Liver (tissue), 3 donors: ENCODE data around the gene PFN1.

ENCODE experiments used
- EGR1 ChIP-seq, 2 donors: IDR thresholded peaks; 2 replicates each; pipeline ENCODE4 v1.6.1; 2016 to 2018; ENCODE audit warnings: antibody characterized with exemption in 2 of 2, low read depth in 2 of 2
- FOXA1 ChIP-seq: IDR thresholded peaks from 2 replicates; pipeline ENCODE4 v1.6.1; 2016; ENCODE audit warnings: antibody characterized with exemption
- GABPA ChIP-seq, 2 donors: IDR thresholded peaks in 1 of 2; conservative IDR thresholded peaks in 1 of 2; 2 replicates each; pipeline ENCODE4 v1.6.1; 2016; ENCODE audit warnings: antibody characterized with exemption in 2 of 2, mild to moderate bottlenecking in 1 of 2, moderate library complexity in 1 of 2
- JUND ChIP-seq, 2 donors: IDR thresholded peaks; 2 replicates each; pipeline ENCODE4 v1.6.1; 2016; ENCODE audit warnings: antibody characterized with exemption in 2 of 2
- NR2F2 ChIP-seq: IDR thresholded peaks from 2 replicates; pipeline ENCODE4 v1.6.1; 2016; ENCODE audit warnings: antibody characterized with exemption
- RAD21 ChIP-seq, 2 donors: IDR thresholded peaks; 2 replicates each; pipeline ENCODE4 v1.6.1; 2016; ENCODE audit warnings: antibody characterized with exemption in 2 of 2, mild to moderate bottlenecking in 2 of 2
- RXRA ChIP-seq, 2 donors: IDR thresholded peaks; 2 replicates each; pipeline ENCODE4 v1.6.1; 2017 to 2018; ENCODE audit warnings: antibody characterized with exemption in 2 of 2, mild to moderate bottlenecking in 1 of 2
- YY1 ChIP-seq: IDR thresholded peaks from 2 replicates; pipeline ENCODE4 v1.6.1; 2016; ENCODE audit warnings: antibody characterized with exemption, mild to moderate bottlenecking
- TF ChIP-seq, protein P1 (sequence below): fragments of 150-350 bp; IDR thresholded peaks from 2 replicates; pipeline ENCODE4 v1.5.1; 2017; ENCODE audit warnings: improper control_type of control experiment, low read depth, low read length; ENCODE audit not compliant: missing input control
- TF ChIP-seq, protein P2 (sequence below): IDR thresholded peaks from 2 replicates; pipeline ENCODE4 v1.6.1; 2016; ENCODE audit warnings: antibody characterized with exemption
- TF ChIP-seq, protein P3 (sequence below): IDR thresholded peaks from 2 replicates; pipeline ENCODE4 v1.6.1; 2016; ENCODE audit warnings: antibody characterized with exemption, mild to moderate bottlenecking
- TF ChIP-seq, protein P4 (sequence below): IDR thresholded peaks from 2 replicates; pipeline ENCODE4 v1.6.1; 2016; ENCODE audit warnings: antibody characterized with exemption
- donor health status: healthy.
- donor health status: healthy.

DNA sequence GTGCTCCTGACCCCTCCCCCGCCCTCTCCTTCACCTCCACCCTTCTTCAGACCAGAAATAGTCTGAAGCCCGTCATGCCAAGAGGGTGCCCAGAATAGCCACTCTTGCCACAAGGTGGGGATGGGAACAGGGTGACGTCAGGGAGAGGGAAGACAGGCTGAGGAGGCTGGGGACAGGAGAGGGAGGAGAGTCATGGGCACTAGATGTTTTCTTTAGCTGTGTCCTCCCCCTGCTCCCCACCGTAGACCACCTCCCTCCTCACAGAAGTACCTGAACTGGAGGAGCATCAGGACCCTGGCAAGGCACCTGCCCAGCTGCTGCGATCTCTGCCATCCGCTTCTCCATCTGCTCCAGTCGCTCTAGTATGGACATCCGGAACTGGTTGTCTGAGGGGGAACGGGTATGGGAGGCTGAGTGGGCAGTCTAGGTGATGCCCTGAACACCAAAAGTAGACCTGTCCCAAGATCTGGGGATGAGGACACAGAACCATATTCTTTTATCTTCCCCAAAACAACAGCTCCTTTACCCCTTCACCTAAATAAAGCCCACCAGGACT, 25.9 kb upstream of the PFN1 start:
- TF ChIP-seq, protein P1, sequence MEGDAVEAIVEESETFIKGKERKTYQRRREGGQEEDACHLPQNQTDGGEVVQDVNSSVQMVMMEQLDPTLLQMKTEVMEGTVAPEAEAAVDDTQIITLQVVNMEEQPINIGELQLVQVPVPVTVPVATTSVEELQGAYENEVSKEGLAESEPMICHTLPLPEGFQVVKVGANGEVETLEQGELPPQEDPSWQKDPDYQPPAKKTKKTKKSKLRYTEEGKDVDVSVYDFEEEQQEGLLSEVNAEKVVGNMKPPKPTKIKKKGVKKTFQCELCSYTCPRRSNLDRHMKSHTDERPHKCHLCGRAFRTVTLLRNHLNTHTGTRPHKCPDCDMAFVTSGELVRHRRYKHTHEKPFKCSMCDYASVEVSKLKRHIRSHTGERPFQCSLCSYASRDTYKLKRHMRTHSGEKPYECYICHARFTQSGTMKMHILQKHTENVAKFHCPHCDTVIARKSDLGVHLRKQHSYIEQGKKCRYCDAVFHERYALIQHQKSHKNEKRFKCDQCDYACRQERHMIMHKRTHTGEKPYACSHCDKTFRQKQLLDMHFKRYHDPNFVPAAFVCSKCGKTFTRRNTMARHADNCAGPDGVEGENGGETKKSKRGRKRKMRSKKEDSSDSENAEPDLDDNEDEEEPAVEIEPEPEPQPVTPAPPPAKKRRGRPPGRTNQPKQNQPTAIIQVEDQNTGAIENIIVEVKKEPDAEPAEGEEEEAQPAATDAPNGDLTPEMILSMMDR = no peak
- TF ChIP-seq, protein P2, sequence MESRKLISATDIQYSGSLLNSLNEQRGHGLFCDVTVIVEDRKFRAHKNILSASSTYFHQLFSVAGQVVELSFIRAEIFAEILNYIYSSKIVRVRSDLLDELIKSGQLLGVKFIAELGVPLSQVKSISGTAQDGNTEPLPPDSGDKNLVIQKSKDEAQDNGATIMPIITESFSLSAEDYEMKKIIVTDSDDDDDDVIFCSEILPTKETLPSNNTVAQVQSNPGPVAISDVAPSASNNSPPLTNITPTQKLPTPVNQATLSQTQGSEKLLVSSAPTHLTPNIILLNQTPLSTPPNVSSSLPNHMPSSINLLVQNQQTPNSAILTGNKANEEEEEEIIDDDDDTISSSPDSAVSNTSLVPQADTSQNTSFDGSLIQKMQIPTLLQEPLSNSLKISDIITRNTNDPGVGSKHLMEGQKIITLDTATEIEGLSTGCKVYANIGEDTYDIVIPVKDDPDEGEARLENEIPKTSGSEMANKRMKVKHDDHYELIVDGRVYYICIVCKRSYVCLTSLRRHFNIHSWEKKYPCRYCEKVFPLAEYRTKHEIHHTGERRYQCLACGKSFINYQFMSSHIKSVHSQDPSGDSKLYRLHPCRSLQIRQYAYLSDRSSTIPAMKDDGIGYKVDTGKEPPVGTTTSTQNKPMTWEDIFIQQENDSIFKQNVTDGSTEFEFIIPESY = no peak
- TF ChIP-seq GABPA (IDR thresholded peaks at IDR 0.05 in 1 of 2, conservative IDR thresholded peaks at IDR 0.05 in 1 of 2) (no peak), YY1 (no peak), JUND (IDR thresholded peaks at IDR 0.05) (no peak), FOXA1 (no peak), RAD21 (IDR thresholded peaks at IDR 0.05) (no peak), RXRA (IDR thresholded peaks at IDR 0.05) (no peak), EGR1 (IDR thresholded peaks at IDR 0.05; ENCODE audit: low read depth in 2 of 2) (no peak), NR2F2 (no peak)
- TF ChIP-seq, protein P3, sequence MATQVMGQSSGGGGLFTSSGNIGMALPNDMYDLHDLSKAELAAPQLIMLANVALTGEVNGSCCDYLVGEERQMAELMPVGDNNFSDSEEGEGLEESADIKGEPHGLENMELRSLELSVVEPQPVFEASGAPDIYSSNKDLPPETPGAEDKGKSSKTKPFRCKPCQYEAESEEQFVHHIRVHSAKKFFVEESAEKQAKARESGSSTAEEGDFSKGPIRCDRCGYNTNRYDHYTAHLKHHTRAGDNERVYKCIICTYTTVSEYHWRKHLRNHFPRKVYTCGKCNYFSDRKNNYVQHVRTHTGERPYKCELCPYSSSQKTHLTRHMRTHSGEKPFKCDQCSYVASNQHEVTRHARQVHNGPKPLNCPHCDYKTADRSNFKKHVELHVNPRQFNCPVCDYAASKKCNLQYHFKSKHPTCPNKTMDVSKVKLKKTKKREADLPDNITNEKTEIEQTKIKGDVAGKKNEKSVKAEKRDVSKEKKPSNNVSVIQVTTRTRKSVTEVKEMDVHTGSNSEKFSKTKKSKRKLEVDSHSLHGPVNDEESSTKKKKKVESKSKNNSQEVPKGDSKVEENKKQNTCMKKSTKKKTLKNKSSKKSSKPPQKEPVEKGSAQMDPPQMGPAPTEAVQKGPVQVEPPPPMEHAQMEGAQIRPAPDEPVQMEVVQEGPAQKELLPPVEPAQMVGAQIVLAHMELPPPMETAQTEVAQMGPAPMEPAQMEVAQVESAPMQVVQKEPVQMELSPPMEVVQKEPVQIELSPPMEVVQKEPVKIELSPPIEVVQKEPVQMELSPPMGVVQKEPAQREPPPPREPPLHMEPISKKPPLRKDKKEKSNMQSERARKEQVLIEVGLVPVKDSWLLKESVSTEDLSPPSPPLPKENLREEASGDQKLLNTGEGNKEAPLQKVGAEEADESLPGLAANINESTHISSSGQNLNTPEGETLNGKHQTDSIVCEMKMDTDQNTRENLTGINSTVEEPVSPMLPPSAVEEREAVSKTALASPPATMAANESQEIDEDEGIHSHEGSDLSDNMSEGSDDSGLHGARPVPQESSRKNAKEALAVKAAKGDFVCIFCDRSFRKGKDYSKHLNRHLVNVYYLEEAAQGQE = no peak
- TF ChIP-seq, protein P4, sequence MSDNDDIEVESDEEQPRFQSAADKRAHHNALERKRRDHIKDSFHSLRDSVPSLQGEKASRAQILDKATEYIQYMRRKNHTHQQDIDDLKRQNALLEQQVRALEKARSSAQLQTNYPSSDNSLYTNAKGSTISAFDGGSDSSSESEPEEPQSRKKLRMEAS = no peak
